GM19043 (cell line): ENCODE data around the gene DBNDD1.
"Not testable (repeated sequence)": the region's sequence is repeated elsewhere in the genome, so short reads cannot be mapped to it uniquely, and the experiment has no call there.

Experiments used
- ATAC-seq: cut with Tn5 transposase; IDR thresholded peaks from one replicate; pipeline ENCODE4 v1.9.1; 2021; ENCODE audit warnings: low read depth; ENCODE audit not compliant: unreplicated experiment

Gene DBNDD1

GRCh38 chr16:90018652-90019542 is at the start of gene DBNDD1:
TSS of gene DBNDD1 (minus strand) at chr16:90019456. CDS start at chr16:90019341, 115 bp downstream.
- ATAC-seq: no peak

GRCh38 chr16:90061437-90061836 is 42.2 kb upstream of the DBNDD1 start:
- ATAC-seq: no peak

GRCh38 chr16:90057738-90058173 is 38.5 kb upstream of the DBNDD1 start:
- ATAC-seq: no peak

- not testable (repeated sequence) for ATAC-seq
Measured at GRCh38 chr16:90056521-90056920, 37.3 kb upstream of the DBNDD1 start.

GRCh38 chr16:90055371-90055770 is 36.1 kb upstream of the DBNDD1 start:
- no peak for ATAC-seq

- ATAC-seq: no peak
Measured at GRCh38 chr16:90054554-90054953, 35.3 kb upstream of the DBNDD1 start.

- no peak for ATAC-seq
Measured at GRCh38 chr16:90053902-90054500, 34.7 kb upstream of the DBNDD1 start.

- ATAC-seq: no peak
Measured at GRCh38 chr16:90050969-90051368, 31.7 kb upstream of the DBNDD1 start.

GRCh38 chr16:90048737-90049330 is 29.6 kb upstream of the DBNDD1 start:
- ATAC-seq: no peak

GRCh38 chr16:90048347-90048722 is 29.1 kb upstream of the DBNDD1 start:
- ATAC-seq: no peak

- no peak for ATAC-seq
Measured at GRCh38 chr16:90047714-90048346, 28.6 kb upstream of the DBNDD1 start.

- ATAC-seq: no peak
Measured at GRCh38 chr16:90046971-90047713, 27.9 kb upstream of the DBNDD1 start.

GRCh38 chr16:90046122-90046970 is 27.1 kb upstream of the DBNDD1 start:
- no peak for ATAC-seq

- ATAC-seq: no peak
Measured at GRCh38 chr16:90044111-90044551, 24.9 kb upstream of the DBNDD1 start.

- no peak for ATAC-seq
Measured at GRCh38 chr16:90043526-90043925, 24.3 kb upstream of the DBNDD1 start.

- no peak for ATAC-seq
Measured at GRCh38 chr16:90042946-90043514, 23.8 kb upstream of the DBNDD1 start.

GRCh38 chr16:90041896-90042473 is 22.7 kb upstream of the DBNDD1 start:
- ATAC-seq: no peak

- ATAC-seq: no peak
Measured at GRCh38 chr16:90040152-90041023, 21.1 kb upstream of the DBNDD1 start.
